Left ventricle myocardium inferior (tissue), 1 donor: ENCODE data around the gene PARD6B. TPM values are rescaled to one million over a fixed set of nuclear protein-coding genes. Genes with fewer than 3 reads are reported as not detected.
A peak's percentile ranks its signal among the peaks of the same experiment; 100 is the strongest.
"Not testable (repeated sequence)": the region's sequence is repeated elsewhere in the genome, so short reads cannot be mapped to it uniquely, and the experiment has no call there.

Experiments used
- DNase-seq: peaks from one replicate; pipeline ENCODE4 v3.0.0-alpha.2; 2020
- H3K27ac ChIP-seq: fragments of 200-600 bp; replicated peaks from 2 replicates; pipeline ENCODE4 v1.8.0; 2021
- H3K27me3 ChIP-seq: fragments of 200-600 bp; 2 replicates; pipeline ENCODE4 v1.8.0; 2021; ENCODE audit warnings: low read depth
- H3K36me3 ChIP-seq: fragments of 200-600 bp; 2 replicates; pipeline ENCODE4 v1.8.0; 2021
- H3K4me1 ChIP-seq: fragments of 200-600 bp; 2 replicates; pipeline ENCODE4 v1.8.0; 2021
- H3K4me3 ChIP-seq: fragments of 200-600 bp; 2 replicates; pipeline ENCODE4 v1.8.0; 2021; ENCODE audit warnings: mild to moderate bottlenecking, moderate library complexity
- H3K9me3 ChIP-seq: fragments of 200-600 bp; replicated peaks from 2 replicates; pipeline ENCODE4 v1.8.0; 2021
- intact Hi-C: fragments of 100-400 bp; cut with micrococcal nuclease; formaldehyde crosslinking; loops from one replicate; pipeline ENCODE4 v1.11.0; 2022
- total RNA-seq: library from RNA; stranded (reverse); fragmentation: NEBNext Ultra II Directional; extraction: Animal tissue kit (Norgen Biotek cat#: 25700); gene quantifications from one replicate; pipeline ENCODE4 v1.2.1, GENCODE V29; 2021
- TF ChIP-seq, protein P1 (sequence below): fragments of 200-600 bp; IDR thresholded peaks from 2 replicates; pipeline ENCODE4 v1.8.0; 2021; ENCODE audit warnings: antibody characterized with exemption, mild to moderate bottlenecking, borderline replicate concordance
- donor health status: DM: no; HTN: yes; CAD: no; lungs with severe emphysema.

Gene PARD6B
- total RNA-seq, 1 donor from 2014 or later = 3.4 TPM

GRCh38 chr20:50759678-50760077, 28.3 kb downstream of the PARD6B start:
- no peaks in the 10 kb centered on the region for H3K27me3 ChIP-seq
- intact Hi-C loops = loop anchor here (10.0 kb wide), 1 partner anchor 135 kb away; no protein-coding TSS in a partner anchor
- H3K4me1 ChIP-seq = peaks cover 17% of the 10 kb centered on the region

GRCh38 chr20:50762045-50762422, 30.7 kb downstream of the PARD6B start:
- H3K4me3 ChIP-seq = no peak overlapping the region
- H3K27me3 ChIP-seq = no peaks in the 10 kb centered on the region
- no peak for DNase-seq
- H3K36me3 ChIP-seq = no peaks in the 10 kb centered on the region
- H3K4me1 ChIP-seq = peaks cover 17% of the 10 kb centered on the region
- intact Hi-C loops = no loop called here
- peak overlapping the region; percentile 72 for H3K27ac ChIP-seq
- TF ChIP-seq, protein P1, sequence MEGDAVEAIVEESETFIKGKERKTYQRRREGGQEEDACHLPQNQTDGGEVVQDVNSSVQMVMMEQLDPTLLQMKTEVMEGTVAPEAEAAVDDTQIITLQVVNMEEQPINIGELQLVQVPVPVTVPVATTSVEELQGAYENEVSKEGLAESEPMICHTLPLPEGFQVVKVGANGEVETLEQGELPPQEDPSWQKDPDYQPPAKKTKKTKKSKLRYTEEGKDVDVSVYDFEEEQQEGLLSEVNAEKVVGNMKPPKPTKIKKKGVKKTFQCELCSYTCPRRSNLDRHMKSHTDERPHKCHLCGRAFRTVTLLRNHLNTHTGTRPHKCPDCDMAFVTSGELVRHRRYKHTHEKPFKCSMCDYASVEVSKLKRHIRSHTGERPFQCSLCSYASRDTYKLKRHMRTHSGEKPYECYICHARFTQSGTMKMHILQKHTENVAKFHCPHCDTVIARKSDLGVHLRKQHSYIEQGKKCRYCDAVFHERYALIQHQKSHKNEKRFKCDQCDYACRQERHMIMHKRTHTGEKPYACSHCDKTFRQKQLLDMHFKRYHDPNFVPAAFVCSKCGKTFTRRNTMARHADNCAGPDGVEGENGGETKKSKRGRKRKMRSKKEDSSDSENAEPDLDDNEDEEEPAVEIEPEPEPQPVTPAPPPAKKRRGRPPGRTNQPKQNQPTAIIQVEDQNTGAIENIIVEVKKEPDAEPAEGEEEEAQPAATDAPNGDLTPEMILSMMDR = no peak
- no peaks in the 10 kb centered on the region for H3K9me3 ChIP-seq

More at GRCh38 chr20:50759678-50760077, 28.3 kb downstream of the PARD6B start:
- H3K27ac ChIP-seq = no peak overlapping the region
- TF ChIP-seq, protein P1 = no peak
- no peaks in the 10 kb centered on the region for H3K9me3 ChIP-seq
- DNase-seq = no peak
- no peaks in the 10 kb centered on the region for H3K36me3 ChIP-seq
- H3K4me3 ChIP-seq = no peak overlapping the region

DNA sequence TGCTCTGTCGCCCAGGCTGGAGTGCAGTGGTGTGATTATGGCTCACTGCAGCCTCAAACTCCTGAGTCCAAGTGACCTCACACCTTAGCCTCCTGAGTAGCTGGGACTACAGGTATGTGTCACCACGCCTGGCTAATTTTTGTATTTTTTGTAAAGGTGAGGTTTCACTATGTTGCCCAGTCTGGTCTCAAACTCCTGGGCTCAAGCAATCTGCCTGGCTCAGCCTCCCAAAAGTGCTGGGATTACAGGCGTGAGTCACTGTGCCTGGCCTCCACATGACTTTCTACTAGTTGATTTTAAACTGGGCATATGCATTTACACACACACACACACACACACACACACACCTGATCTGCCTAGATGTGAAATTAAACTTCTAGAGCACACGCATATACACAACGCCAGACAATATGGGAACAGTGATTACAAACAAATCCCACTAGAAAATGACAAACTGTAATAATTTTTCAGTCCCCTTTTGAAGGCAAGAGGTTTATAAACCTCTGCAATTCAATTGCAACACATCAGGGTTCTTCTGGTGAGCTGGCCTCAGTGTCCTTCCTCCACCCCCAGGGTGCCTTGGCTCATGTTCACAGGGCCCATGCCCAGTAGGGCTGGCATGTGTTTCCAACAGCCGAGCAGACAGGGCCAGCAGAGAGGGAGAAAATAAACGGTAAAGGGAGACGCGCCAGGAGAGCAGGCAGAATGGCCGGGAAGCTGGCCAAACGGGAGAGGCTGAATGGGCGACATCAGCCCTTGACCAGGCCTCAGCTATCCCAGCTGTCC, 31.2 kb downstream of the PARD6B start:
- Histone ChIP-seq H3K9me3 (no peaks in the 10 kb centered on the region), H3K27ac (peak overlapping the region; percentile 72), H3K27me3 (no peaks in the 10 kb centered on the region), H3K4me3 (no peak overlapping the region), H3K4me1 (peaks cover 17% of the 10 kb centered on the region), H3K36me3 (no peaks in the 10 kb centered on the region)
- intact Hi-C loops = no loop called here
- TF ChIP-seq, protein P1 = peak; percentile 11
- peak; percentile 82 for DNase-seq

- DNase-seq, intact Hi-C loops: not testable (repeated sequence)
- H3K27ac ChIP-seq = peak overlapping the region; percentile 72
Measured at GRCh38 chr20:50763550-50764458, 32.4 kb downstream of the PARD6B start.

GRCh38 chr20:50765251-50765650, 33.9 kb downstream of the PARD6B start:
- intact Hi-C loops, DNase-seq, H3K9me3 ChIP-seq, H3K36me3 ChIP-seq, H3K27me3 ChIP-seq, H3K4me3 ChIP-seq, H3K27ac ChIP-seq: not testable (repeated sequence)
- peaks cover 17% of the 10 kb centered on the region for H3K4me1 ChIP-seq

More at GRCh38 chr20:50763550-50764458, 32.4 kb downstream of the PARD6B start:
- H3K27me3 ChIP-seq, H3K36me3 ChIP-seq, H3K9me3 ChIP-seq, H3K4me3 ChIP-seq: not testable (repeated sequence)
- H3K4me1 ChIP-seq = peaks cover 17% of the 10 kb centered on the region

DNA sequence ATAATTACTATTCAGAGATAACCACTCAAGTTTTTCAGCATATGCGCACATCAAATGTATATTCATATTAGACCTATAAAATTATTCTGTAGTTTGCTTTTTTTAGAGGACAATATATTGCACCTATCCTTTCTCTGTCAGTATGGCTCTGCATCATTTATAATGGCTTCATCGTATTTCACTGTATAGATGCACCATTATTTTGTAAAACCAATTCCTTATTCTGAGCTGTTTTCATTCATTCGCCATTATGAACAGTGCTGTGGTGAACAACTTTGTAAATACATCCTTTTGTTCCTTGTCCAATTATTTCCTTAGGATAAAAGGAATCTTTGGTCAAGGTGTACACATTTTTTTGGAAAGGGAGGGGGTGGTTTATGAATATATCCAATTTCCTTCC, 34.3 kb downstream of the PARD6B start:
- TF ChIP-seq, protein P1 = no peak
- Histone ChIP-seq H3K9me3 (no peaks in the 10 kb centered on the region), H3K27me3 (no peaks in the 10 kb centered on the region), H3K4me3 (no peak overlapping the region), H3K36me3 (no peaks in the 10 kb centered on the region), H3K4me1 (peaks cover 17% of the 10 kb centered on the region), H3K27ac (no peak overlapping the region)
- intact Hi-C loops = no loop called here
- DNase-seq = no peak

DNA sequence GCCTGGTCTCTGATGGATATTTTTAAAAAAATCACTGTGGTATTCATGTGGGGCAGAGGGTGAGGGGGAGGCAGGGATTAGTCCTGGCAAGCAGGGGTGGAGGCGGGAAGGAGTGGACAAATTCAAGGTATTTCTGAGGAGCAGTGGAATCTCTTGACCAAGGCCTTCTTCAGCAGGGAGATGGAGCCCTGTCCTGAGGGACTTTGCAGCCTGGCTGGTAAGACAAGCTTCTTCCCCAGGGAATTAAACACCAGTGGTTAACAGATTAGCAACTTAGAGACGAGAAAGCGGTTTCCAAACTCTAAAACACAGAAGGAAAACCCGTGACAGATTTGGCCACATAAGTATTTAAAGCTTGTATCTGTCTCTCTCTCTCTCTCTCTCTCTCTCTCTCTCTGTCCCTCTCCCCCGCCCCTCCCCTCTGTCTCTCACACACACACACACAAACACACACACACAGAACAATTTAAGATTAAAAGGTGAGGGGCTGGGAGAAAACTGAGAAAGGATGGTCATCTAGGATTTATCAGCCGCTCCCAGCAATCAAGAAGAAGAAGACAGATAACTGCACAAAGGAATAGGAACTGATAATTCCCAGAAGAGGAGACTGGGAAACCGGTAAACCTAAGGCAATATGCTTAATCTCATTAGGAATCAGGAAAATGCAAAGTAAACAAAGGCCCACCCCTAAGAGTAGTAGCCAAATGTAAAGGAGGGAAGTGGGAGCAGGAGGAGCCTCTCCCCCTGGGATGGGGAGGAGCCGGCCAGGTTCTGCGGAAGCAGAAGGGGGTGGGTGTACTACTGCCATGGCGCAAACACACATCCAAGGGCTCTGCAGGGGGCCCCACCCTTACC, 35.8 kb downstream of the PARD6B start:
- H3K36me3 ChIP-seq, H3K9me3 ChIP-seq, H3K27ac ChIP-seq, H3K4me3 ChIP-seq, intact Hi-C loops, H3K27me3 ChIP-seq, DNase-seq: not testable (repeated sequence)
- peaks cover 12% of the 10 kb centered on the region for H3K4me1 ChIP-seq

DNA sequence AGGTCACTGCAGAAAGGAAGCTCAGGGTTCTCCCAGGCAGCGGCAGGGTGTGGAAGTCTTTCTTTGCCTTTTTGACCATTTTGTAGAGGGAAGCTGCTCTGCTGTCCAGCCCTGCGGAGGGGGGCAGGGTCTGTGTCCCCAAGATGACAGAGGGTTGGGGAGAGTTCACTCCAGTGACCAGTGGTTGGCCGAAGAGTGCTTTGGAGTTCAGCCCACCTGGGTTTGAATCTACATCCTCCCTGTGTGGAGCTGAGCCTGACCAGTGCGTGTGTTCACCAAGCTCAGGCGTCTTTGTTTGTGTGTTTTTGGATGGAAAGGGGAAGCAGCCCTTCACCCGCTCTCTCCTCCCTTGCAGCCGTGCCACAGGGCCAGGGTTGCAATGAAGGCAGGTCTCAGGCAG, 37.6 kb downstream of the PARD6B start:
- DNase-seq, H3K27me3 ChIP-seq, H3K9me3 ChIP-seq, intact Hi-C loops, H3K36me3 ChIP-seq, H3K4me3 ChIP-seq, H3K27ac ChIP-seq, H3K4me1 ChIP-seq: not testable (repeated sequence)
